GM12892 (cell line): Measurements from ENCODE around the gene NIPBL.

Experiments
- POLR2A ChIP-seq: IDR thresholded peaks from 2 replicates; pipeline ENCODE4 v1.6.1; 2011; ENCODE audit warnings: low read depth, low read length, control low read depth
- POLR2AphosphoS5 ChIP-seq: IDR thresholded peaks from 2 replicates; pipeline ENCODE4 v1.6.1; 2011; ENCODE audit warnings: low read depth, low read length, control low read depth

- TF ChIP-seq POLR2AphosphoS5 = no peak
- no peak for TF ChIP-seq POLR2A
These were observed 68.1 kb downstream of the NIPBL start for GRCh38 chr5:36944607-36945225.
